ENCODE data around the gene ANXA6.

ANXA6 gene

DNA sequence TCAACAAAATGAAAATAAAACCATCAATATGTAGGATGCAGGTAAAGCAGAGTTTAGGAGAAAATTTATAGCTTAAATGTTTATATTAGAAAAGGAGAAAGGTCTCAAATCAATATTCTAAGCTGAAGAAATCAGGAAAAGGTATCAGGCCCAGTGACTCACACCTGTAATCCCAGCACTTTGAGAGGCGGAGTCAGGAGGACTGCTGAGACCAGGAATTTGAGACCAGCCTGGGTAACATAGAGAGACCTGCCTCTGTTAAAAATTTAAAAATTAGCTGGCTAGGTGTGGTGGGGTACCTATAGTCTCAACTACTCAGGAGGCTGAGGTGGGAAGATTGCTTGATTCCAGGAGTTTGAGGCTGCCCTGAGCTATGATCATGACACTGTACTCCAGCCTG lies 34.1 kb upstream of the ANXA6 start:
- no peak for TF ChIP-seq CTCF (IDR thresholded peaks at IDR 0.05; ENCODE audit: insufficient read depth, low read length, poor library complexity, severe bottlenecking)
- no peak overlapping the region for H3K4me3 ChIP-seq (replicated peaks; ENCODE audit: low read depth, low read length)
- no peaks in the 10 kb centered on the region for H3K27me3 ChIP-seq (replicated peaks; ENCODE audit: control insufficient read depth, insufficient read depth, low read length)
- no peak for DNase-seq (ENCODE audit: extremely low read depth, insufficient read length)
- H3K36me3 ChIP-seq (ENCODE audit: control insufficient read depth, insufficient read depth, low read length) = peaks cover 2% of the 10 kb centered on the region

GRCh38 chr5:151189151-151189550 lies 31.6 kb upstream of the ANXA6 start:
- Histone ChIP-seq H3K36me3 (ENCODE audit: control insufficient read depth, insufficient read depth, low read length) (peaks cover 17% of the 10 kb centered on the region), H3K4me3 (replicated peaks; ENCODE audit: low read depth, low read length) (no peak overlapping the region), H3K27me3 (replicated peaks; ENCODE audit: control insufficient read depth, insufficient read depth, low read length) (no peaks in the 10 kb centered on the region)
- DNase-seq (ENCODE audit: extremely low read depth, insufficient read length) = no peak
- TF ChIP-seq CTCF (IDR thresholded peaks at IDR 0.05; ENCODE audit: insufficient read depth, low read length, poor library complexity, severe bottlenecking) = no peak

GRCh38 chr5:151186538-151186937 lies 29.0 kb upstream of the ANXA6 start:
- TF ChIP-seq CTCF (IDR thresholded peaks at IDR 0.05; ENCODE audit: insufficient read depth, low read length, poor library complexity, severe bottlenecking) = no peak
- no peak overlapping the region for H3K4me3 ChIP-seq (replicated peaks; ENCODE audit: low read depth, low read length)
- no peaks in the 10 kb centered on the region for H3K27me3 ChIP-seq (replicated peaks; ENCODE audit: control insufficient read depth, insufficient read depth, low read length)
- peaks cover 34% of the 10 kb centered on the region for H3K36me3 ChIP-seq (ENCODE audit: control insufficient read depth, insufficient read depth, low read length)
- DNase-seq (ENCODE audit: extremely low read depth, insufficient read length) = no peak

DNA sequence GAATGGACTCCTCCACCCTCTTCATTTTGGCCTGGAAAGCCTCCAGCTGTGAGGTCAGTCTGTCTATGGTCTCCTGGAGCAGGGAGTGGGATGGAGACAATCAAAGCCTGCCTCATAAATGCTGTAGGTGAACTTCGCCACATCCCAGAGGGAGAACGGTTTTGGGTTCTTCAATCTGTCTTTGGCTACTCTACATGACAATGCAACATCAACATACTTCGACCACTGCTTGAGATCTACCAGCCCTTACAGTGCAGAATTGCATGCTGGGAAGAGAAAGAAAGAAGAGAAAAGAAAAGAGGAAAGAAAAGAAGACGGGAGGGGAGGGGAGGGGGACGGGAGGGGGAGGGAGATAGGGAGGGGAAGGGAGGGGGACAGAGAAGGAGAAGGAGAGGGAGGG lies 28.5 kb upstream of the ANXA6 start:
- Histone ChIP-seq H3K27me3 (replicated peaks; ENCODE audit: control insufficient read depth, insufficient read depth, low read length) (no peaks in the 10 kb centered on the region), H3K4me3 (replicated peaks; ENCODE audit: low read depth, low read length) (no peak overlapping the region), H3K36me3 (ENCODE audit: control insufficient read depth, insufficient read depth, low read length) (peaks cover 34% of the 10 kb centered on the region)

DNA sequence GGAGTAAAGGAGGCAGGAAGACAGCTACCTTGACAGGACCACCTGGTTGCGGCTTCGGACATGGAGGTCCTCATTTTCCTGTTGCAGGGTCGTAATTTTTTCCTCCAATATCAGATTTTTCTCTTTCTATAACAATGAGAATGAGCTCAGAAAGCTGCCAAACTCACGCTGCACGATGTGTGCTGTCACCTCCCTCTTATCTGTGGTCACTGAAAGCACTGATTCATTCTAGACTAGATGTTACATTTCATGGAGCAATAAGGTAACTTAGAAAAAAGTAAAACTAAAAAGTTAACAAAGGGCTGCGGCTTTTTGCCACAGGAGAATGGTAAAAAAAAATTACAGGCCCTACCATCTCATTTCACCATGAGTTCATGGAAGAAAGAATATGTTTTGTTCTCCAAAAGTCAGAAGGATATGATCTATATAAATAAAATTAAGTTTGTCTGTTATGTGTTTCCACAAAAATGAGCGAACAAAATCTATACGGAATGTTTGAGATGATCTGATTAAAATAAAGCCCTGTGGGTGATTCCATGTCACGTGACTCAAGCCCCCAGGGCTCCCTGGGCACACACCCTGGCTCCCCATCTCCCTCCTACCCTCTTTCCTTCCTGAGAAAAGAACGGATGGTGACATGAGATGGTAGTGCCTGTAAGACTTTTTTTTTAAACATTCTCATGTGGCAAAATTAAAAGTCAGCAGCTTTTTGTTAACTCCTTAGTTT lies 26.9 kb upstream of the ANXA6 start:
- H3K36me3 ChIP-seq (ENCODE audit: control insufficient read depth, insufficient read depth, low read length) = peaks cover 37% of the 10 kb centered on the region
- DNase-seq (ENCODE audit: extremely low read depth, insufficient read length) = no peak
- TF ChIP-seq CTCF (IDR thresholded peaks at IDR 0.05; ENCODE audit: insufficient read depth, low read length, poor library complexity, severe bottlenecking) = no peak
- no peak overlapping the region for H3K4me3 ChIP-seq (replicated peaks; ENCODE audit: low read depth, low read length)
- H3K27me3 ChIP-seq (replicated peaks; ENCODE audit: control insufficient read depth, insufficient read depth, low read length) = no peaks in the 10 kb centered on the region

More for the DNA sequence above, 28.5 kb upstream of the ANXA6 start:
- no peak for DNase-seq (ENCODE audit: extremely low read depth, insufficient read length)
- no peak for TF ChIP-seq CTCF (IDR thresholded peaks at IDR 0.05; ENCODE audit: insufficient read depth, low read length, poor library complexity, severe bottlenecking)
